SHP77 (cell line): Measurements from ENCODE around the gene SLC37A1.
A peak's percentile ranks its signal among the peaks of the same experiment; 100 is the strongest.

ENCODE experiments used
- DNase-seq, 2 experiments: peaks; one replicate each; lab custom pipeline; 2025; lab: John Stamatoyannopoulos, UW

SLC37A1 gene

GRCh38 chr21:42545317-42545716, 31.7 kb downstream of the SLC37A1 start:
- no peak for DNase-seq

GRCh38 chr21:42545745-42546144, 32.1 kb downstream of the SLC37A1 start:
- no peak for DNase-seq

GRCh38 chr21:42546433-42546832, 32.8 kb downstream of the SLC37A1 start:
- DNase-seq: no peak

DNA sequence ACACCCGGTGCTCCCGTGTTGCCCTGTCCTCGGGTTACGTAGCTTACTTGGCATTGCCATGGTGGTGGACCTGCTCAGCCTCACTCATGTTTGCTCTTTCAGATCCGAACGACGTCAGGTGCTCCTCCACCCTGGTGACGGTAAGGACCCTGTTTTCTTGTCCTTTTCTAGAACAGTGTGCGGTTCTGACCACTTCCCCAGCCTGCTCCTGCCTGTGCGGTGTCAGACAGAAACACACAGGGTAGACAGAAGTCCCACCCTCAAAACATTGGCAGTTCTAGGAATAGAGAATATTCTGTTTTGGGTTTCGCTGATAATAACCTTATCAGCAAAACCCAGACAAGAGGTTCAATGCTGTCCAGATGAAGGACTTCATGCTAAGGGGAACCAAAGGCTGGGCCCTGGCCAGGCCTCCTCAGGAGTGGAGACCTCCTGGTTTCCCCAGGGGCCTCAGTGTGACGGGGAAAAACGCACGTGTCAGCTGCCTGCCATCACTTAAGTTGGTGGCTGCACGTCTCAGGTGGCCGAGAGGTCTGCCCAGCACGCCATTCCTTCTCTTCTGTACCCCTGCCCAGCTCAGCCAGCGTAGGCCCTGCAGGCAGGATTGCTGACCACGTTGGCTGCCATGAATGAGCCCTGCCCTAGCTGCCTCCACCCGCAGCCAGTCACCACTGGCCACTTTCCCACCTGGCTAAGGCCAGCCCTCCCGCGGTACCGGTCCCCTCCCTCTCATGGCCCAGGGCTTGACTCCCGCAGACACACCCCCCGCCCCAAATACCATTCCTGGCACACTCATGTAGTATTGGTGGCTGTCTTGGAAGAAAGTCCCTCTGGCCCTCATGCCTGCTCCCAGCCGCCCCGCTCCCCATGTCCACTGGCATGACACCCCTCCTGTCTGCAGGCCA, 33.6 kb downstream of the SLC37A1 start:
- DNase-seq: no peak

GRCh38 chr21:42547906-42548365, 34.3 kb downstream of the SLC37A1 start:
- DNase-seq: no peak

DNA sequence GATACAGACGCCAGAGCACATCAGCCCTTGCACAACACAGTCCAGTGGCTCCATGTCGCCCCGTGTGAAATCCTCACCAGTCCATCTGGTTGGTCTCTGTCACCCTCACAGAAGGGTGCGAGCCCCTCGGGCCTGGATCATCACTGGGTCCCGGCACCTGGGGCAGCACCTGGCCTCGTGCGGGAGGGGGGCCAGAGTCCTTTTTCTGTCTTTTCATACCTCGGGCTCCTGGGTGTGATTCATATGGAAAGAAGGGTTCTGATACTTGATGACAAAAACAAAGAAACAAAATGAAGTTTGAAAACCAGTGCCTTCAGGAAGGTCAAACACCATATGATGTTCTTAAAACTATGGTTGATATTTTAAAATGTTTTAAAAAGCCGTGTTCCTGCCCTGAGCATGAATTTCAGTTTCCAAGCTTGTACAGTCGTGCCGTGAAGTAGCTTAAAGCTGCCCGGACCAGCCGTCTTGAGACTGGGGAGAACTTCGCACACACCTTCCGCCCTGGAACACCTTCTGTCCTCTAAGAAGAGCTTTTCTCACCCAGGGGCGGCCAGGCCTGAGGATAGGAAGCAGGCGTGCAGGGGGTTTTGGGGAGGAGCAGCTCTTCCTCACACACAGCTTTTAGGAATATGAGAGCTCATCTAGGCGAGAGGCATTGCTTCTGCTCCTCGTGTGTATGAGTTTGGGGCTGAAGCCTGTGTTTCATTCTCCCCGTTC, 35.2 kb downstream of the SLC37A1 start:
- DNase-seq: no peak

DNA sequence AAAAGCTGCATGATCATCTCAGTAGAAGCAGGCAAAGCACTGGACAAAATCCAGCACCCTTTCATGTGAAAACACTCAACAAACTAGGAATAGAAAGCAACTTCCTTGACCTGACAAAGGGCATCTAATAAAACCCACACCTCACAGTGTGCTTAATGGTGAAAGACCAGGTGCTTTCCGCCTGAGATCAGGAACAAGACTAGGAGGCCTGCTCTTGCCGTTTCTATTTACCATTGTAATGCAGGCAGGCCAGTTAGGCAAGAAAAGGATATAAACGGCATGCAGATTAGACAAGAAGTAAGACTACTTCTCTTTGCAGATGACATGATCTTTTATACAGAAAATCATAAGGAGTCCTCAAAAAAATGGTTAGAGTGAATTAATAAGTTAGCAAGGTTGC, 37.2 kb downstream of the SLC37A1 start:
- no peak for DNase-seq

GRCh38 chr21:42552407-42553336, 39.0 kb downstream of the SLC37A1 start:
- DNase-seq: no peak

- no peak for DNase-seq
Observed at GRCh38 chr21:42553435-42553834, 39.8 kb downstream of the SLC37A1 start.

- no peak for DNase-seq
Observed at GRCh38 chr21:42554251-42554961, 40.8 kb downstream of the SLC37A1 start.

DNA sequence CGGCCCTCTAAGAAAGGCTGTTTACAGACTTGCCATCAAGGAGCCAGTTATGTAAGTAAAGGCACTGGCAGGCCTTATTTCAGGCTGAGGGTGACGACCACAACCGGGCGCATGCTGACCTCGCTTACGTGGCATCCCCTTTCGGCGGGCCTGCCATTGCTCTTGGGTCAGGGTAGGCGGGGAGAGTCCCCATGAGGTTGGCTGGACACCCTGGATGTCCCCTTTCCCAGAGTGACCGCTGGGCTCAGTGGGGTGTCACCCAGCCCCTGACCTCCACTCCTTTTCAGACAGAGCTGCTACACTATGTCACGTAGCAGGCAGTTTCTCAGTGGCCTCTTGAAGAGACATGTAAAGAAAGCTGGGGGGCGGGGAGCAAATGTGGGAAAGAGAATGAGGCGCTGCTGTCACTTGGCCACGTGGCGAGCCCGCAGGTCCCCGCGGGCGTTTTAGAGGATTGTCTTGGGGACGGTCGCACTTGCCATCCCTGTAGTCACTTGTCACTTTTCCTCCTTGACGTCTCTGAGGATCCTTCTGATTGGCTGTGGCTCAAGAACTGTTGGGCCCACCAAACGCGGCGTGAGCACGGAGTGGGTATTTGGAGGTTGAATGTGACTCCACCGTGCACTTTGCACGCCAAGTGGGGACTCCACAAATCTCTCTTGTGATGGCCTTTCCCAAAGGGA, 42.2 kb downstream of the SLC37A1 start:
- no peak for DNase-seq

DNA sequence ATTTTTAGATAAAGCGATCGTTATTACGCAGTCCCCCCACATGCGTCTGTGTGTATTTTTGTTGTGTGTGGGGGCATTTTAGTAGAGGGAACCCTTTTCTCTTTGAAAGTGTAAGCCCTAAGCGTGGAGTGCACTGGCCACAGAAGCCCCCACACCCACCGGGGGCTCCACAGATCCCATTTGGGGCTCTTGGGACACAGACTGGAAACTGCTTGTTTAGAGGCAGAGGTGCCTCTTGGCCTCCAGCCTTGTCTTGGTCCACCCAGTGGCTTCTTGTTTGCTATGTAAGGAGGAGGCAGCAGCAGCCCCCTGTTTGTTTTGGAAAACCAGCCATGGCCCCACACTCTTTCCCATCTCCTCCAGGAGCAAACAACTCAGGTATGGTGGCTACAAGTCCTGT, 42.8 kb downstream of the SLC37A1 start:
- no peak for DNase-seq

GRCh38 chr21:42556960-42557359, 43.3 kb downstream of the SLC37A1 start:
- no peak for DNase-seq

DNA sequence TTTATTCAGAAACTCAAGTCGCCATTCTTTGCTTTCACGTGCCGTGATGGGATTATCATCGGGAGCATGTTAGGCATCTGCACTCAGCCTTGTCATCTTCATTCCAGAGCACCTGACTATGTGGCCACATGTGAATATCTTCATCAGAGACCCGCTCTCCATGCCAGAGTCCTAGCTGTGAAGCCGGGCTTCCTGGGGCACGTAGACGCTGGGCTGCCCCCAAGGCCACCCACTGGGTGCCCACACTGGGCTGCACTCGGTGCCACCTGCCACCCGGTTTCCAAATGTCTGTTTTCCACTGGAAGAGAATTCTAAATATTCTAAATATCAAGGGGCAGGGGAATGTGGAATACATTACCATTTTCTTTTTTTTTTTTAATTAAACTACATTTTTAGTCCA, 43.8 kb downstream of the SLC37A1 start:
- DNase-seq: no peak

- DNase-seq: no peak
Observed at GRCh38 chr21:42558368-42558767, 44.7 kb downstream of the SLC37A1 start.

DNA sequence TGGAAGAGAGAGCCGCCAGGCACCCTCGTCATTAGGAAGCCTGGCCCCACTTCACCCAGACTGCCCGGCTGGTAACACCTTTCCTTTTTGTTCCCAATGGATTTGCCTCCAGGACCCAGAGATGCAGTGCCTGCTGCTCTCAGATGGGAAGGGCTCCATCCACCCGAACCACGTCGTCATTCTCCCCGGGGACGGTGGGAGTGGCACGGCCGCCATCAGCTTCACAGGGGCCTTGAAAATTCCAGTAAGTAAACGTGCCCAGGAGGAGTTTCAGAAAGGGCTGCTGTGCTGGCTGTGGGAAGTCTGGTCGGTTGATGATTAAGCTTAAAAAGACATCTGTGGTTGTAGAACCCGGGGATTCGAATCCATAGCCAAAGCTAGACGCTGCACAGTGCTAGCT, 45.2 kb downstream of the SLC37A1 start:
- no peak for DNase-seq

DNA sequence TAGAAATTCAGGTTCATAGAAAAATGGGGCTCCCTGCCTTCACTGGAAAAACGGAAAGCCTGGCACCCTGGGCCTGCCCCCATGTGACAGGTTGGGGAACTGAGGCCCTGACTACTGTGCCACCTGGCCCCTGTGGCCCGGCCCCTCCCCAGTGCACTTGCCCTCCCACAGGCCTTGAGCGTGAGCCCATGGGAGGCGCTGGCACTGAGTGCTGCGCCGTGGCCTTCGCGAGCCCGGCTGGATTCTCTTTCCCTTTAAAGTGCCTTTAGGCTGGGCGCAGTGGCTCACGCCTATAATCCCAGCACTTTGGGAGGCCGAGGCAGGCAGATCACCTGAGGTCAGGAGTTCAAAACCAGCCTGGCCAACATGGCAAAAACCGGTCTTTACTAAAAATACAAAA, 45.7 kb downstream of the SLC37A1 start:
- no peak for DNase-seq

- DNase-seq: no peak
Observed at GRCh38 chr21:42560517-42561179, 47.0 kb downstream of the SLC37A1 start.

GRCh38 chr21:42561762-42562650, 48.4 kb downstream of the SLC37A1 start:
- DNase-seq: peak in 1 of 2 experiments; percentile 9
